Suprapubic skin (tissue), 4 donors: ENCODE data around the gene DTNBP1. TPM values are rescaled to one million over a fixed set of nuclear protein-coding genes. Genes with fewer than 3 reads are reported as not detected.

Source experiments
- DNase-seq, 2 donors: peaks; one replicate each; pipeline ENCODE4 v3.0.0-alpha.2; 2019; ENCODE audit warnings: low spot score in 2 of 2
- H3K27ac ChIP-seq: fragments of 200-600 bp; sonication (generic); one replicate; pipeline ENCODE4 v1.5.1; 2019
- H3K27me3 ChIP-seq: fragments of 200-600 bp; sonication (generic); one replicate; pipeline ENCODE4 v1.5.1; 2019
- H3K36me3 ChIP-seq: fragments of 200-600 bp; sonication (generic); one replicate; pipeline ENCODE4 v1.5.1; 2019
- H3K4me1 ChIP-seq: fragments of 200-600 bp; sonication (generic); one replicate; pipeline ENCODE4 v1.5.1; 2019
- H3K4me3 ChIP-seq: fragments of 200-600 bp; sonication (generic); one replicate; pipeline ENCODE4 v1.5.1; 2019; ENCODE audit warnings: mild to moderate bottlenecking
- H3K9me3 ChIP-seq: fragments of 200-600 bp; sonication (generic); one replicate; pipeline ENCODE4 v1.5.1; 2019
- EP300 ChIP-seq: sonication (generic); formaldehyde crosslinking; IDR thresholded peaks from one replicate; pipeline ENCODE4 v1.6.1; 2017; ENCODE audit warnings: antibody characterized with exemption
- POLR2A ChIP-seq, 2 donors: fragments of 450-650 bp; IDR thresholded peaks; one replicate each; pipeline ENCODE4 v1.6.1; 2017; ENCODE audit warnings: antibody characterized with exemption in 2 of 2, mild to moderate bottlenecking in 2 of 2, moderate library complexity in 2 of 2
- POLR2AphosphoS5 ChIP-seq, 3 donors: sonication (generic); formaldehyde crosslinking; IDR thresholded peaks; one replicate each; pipeline ENCODE4 v1.6.1; 2017; ENCODE audit warnings: antibody characterized with exemption in 3 of 3
- WGBS: methylation state at CpG from one replicate; pipeline ENCODE4 v1.1.5; 2018; 5-methylcytosine and 5-hydroxymethylcytosine counted together
- total RNA-seq, 4 donors: library from RNA; depleted of rRNA; stranded (reverse); fragments of >200 nt; gene quantifications; one replicate each; pipeline ENCODE4 v1.1.0, GENCODE V29; 2016
- TF ChIP-seq, protein P1 (sequence below), 2 donors: fragments of 200-600 bp in 1 of 2; fragments of 450-650 bp in 1 of 2; sonication (generic) in 1 of 2; IDR thresholded peaks; one replicate each; pipeline ENCODE4 v1.5.1; 2016 to 2019; ENCODE audit warnings: antibody characterized with exemption in 2 of 2, mild to moderate bottlenecking in 1 of 2, moderate library complexity in 1 of 2

Gene DTNBP1
- total RNA-seq, 4 donors from 2014 or later, result 12.7 to 17.1 (median 16.4) TPM

DNA sequence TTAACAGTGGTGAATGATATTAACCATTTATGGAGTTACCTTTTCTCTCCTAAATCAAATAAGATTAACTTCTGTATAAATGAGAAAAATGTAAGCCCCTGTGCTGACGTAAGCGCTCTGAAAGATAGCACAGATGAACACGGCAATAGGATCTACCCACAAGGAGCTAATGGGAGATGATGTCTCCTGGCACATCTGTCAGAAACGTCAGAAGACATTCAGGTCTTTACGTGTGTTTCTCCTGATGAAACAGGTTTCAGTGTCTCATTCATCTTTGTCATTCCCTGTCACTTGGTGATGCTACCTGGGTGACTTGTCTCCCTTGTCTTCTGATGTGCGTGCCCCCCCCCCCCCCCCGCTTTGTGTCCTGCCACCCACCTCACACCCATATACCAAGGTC, 189.7 kb downstream of the DTNBP1 start:
- DNase-seq, result no peak
- no peaks in the 10 kb centered on the region for H3K27me3 ChIP-seq
- H3K27ac ChIP-seq, result peak overlapping the region; percentile 59
- TF ChIP-seq, protein P1, sequence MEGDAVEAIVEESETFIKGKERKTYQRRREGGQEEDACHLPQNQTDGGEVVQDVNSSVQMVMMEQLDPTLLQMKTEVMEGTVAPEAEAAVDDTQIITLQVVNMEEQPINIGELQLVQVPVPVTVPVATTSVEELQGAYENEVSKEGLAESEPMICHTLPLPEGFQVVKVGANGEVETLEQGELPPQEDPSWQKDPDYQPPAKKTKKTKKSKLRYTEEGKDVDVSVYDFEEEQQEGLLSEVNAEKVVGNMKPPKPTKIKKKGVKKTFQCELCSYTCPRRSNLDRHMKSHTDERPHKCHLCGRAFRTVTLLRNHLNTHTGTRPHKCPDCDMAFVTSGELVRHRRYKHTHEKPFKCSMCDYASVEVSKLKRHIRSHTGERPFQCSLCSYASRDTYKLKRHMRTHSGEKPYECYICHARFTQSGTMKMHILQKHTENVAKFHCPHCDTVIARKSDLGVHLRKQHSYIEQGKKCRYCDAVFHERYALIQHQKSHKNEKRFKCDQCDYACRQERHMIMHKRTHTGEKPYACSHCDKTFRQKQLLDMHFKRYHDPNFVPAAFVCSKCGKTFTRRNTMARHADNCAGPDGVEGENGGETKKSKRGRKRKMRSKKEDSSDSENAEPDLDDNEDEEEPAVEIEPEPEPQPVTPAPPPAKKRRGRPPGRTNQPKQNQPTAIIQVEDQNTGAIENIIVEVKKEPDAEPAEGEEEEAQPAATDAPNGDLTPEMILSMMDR (IDR thresholded peaks at IDR 0.05), result no peak
- TF ChIP-seq POLR2A (IDR thresholded peaks at IDR 0.05) (no peak), EP300 (no peak), POLR2AphosphoS5 (IDR thresholded peaks at IDR 0.05) (no peak)
- H3K4me3 ChIP-seq, result no peak overlapping the region
- no peaks in the 10 kb centered on the region for H3K9me3 ChIP-seq
- WGBS, result 88% methylated on average over 7 of the region's 7 CpGs
- H3K36me3 ChIP-seq, result peaks cover 19% of the 10 kb centered on the region
- peaks cover 17% of the 10 kb centered on the region for H3K4me1 ChIP-seq
